NCI-H226 (cell line): ENCODE results near the gene PCDHGB5.
"Not testable (repeated sequence)": the region's sequence is repeated elsewhere in the genome, so short reads cannot be mapped to it uniquely, and the experiment has no call there.

Experiments
- DNase-seq: peaks from one replicate; pipeline ENCODE4 v3.0.0-alpha.2; 2015

PCDHGB5 gene

GRCh38 chr5:141382469-141383294 is 15.1 kb upstream of the PCDHGB5 start, which contains the start of gene PCDHGA7:
PCDHGA7 (plus strand) TSS chr5:141382742; CDS start chr5:141382900, 158 bp downstream.
- DNase-seq = no peak

- DNase-seq = no peak
These were observed 14.4 kb upstream of the PCDHGB5 start for GRCh38 chr5:141383345-141383744.

GRCh38 chr5:141384471-141385267 is 13.1 kb upstream of the PCDHGB5 start:
- no peak for DNase-seq

GRCh38 chr5:141387557-141388311 is 10.0 kb upstream of the PCDHGB5 start, which contains the start of gene PCDHGB4:
PCDHGB4 (plus strand) TSS chr5:141387698; CDS start chr5:141387885, 187 bp downstream.
- DNase-seq = not testable (repeated sequence)

DNA sequence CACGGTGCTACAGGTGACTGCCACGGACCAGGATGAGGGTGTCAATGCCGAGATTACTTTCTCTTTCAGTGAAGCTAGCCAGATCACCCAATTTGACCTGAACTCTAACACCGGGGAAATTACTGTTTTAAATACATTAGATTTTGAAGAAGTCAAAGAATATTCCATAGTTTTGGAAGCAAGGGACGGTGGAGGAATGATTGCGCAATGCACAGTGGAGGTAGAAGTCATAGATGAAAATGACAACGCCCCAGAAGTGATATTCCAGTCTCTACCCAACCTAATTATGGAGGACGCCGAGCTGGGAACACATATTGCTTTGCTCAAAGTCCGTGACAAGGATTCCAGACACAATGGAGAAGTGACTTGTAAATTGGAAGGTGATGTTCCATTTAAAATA is 9.1 kb upstream of the PCDHGB5 start:
- no peak for DNase-seq

DNA sequence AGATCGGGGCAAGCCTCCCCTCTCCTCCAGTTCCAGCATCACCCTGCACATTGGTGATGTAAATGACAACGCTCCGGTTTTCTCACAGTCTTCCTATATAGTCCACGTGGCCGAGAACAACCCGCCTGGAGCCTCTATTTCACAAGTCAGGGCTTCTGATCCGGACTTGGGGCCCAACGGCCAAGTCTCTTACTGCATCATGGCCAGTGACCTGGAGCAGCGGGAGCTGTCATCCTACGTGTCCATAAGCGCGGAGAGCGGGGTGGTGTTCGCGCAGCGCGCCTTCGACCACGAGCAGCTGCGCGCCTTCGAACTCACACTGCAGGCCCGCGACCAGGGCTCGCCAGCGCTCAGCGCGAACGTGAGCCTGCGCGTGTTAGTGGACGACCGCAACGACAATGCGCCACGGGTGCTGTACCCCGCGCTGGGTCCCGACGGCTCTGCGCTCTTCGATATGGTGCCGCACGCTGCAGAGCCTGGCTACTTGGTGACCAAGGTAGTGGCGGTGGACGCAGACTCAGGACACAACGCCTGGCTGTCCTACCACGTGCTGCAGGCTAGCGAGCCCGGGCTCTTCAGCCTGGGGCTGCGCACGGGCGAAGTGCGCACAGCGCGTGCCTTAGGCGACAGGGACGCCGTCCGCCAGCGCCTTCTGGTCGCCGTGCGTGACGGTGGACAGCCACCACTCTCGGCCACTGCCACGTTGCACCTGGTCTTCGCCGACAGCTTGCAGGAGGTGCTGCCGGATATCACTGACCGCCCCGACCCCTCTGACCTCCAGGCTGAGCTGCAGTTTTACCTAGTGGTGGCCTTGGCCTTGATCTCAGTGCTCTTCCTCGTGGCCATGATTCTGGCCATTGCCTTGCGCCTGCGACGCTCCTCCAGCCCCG is 8.3 kb upstream of the PCDHGB5 start:
- no peak for DNase-seq

GRCh38 chr5:141392429-141393198 is 5.1 kb upstream of the PCDHGB5 start, which contains the start of gene PCDHGA8:
PCDHGA8 (plus strand) TSS chr5:141392633; CDS start chr5:141392814, 181 bp downstream.
- DNase-seq = no peak

DNA sequence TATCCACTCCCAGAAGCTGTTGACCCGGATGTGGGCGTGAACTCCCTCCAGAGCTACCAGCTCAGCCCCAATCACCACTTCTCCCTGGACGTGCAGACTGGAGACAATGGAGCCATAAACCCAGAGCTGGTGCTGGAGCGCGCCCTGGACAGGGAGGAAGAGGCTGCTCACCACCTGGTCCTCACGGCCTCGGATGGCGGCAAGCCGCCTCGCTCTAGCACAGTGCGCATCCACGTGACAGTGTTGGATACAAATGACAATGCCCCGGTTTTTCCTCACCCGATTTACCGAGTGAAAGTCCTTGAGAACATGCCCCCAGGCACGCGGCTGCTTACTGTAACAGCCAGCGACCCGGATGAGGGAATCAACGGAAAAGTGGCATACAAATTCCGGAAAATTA is 4.5 kb upstream of the PCDHGB5 start:
- DNase-seq = no peak

GRCh38 chr5:141394401-141395187 is 3.2 kb upstream of the PCDHGB5 start:
- not testable (repeated sequence) for DNase-seq

DNA sequence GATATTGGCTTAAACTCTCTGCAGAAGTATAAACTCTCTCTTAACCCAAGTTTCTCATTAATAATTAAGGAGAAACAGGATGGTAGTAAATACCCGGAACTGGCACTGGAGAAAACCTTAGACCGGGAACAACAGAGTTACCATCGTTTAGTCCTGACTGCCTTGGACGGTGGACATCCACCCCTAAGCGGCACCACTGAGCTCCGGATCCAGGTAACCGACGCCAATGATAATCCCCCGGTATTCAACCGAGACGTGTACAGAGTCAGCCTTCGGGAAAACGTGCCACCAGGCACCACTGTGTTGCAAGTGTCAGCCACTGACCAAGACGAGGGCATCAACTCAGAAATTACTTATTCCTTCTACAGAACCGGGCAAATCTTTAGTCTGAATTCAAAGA is 861 bp downstream of the PCDHGB5 start:
- DNase-seq = no peak

GRCh38 chr5:141399555-141400258 is 2.0 kb downstream of the PCDHGB5 start:
- no peak for DNase-seq

DNA sequence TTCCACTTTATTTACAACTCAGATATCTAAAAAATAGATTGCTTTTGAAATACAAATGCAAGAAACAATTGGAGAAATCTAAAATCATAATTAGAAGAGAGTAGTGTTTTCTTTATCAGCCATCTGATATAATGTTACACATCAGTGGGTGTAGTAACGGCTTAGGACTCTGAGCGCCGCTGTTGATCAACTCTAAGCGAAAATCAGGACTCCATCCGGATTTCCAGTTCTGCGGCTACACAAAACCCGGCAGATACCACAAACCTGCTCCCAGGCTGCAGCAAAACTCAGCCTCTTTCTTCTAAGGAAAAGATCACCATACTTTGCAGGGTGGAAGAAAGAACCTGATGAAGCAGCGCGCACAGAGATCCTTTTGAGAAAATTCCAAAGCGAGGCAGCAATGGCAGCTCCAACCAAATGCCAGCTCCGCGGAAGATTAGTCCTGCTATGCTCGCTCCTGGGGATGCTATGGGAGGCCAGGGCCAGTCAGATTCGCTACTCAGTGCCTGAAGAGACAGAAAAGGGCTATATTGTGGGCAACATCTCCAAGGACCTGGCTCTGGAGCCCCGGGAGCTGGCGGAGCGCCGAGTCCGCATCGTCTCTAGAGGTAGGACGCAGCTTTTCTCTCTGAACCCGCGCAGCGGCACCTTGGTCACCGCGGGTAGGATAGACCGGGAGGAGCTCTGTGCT is 5.0 kb downstream of the PCDHGB5 start, which contains the start of gene PCDHGA9:
Gene PCDHGA9, plus strand, starts transcription at position 226 of the 691 bp plus-strand sequence. Its CDS starts 175 bp downstream, at position 401.
- DNase-seq = no peak

DNA sequence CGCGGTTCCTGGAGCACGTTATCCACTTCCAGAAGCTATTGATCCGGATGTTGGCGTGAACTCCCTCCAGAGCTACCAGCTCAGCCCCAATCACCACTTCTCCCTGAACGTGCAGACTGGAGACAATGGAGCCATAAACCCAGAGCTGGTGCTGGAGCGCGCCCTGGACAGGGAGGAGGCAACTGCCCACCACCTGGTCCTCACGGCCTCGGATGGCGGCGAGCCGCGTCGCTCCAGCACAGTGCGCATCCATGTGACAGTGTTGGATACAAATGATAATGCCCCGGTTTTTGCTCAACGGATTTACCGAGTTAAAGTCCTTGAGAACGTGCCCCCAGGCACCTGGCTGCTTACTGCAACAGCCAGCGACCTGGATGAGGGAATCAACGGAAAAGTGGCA is 5.6 kb downstream of the PCDHGB5 start:
- DNase-seq = no peak

GRCh38 chr5:141407790-141408505 is 10.2 kb downstream of the PCDHGB5 start, which contains the start of gene PCDHGB6:
PCDHGB6 (plus strand) TSS chr5:141408021; CDS start chr5:141408203, 182 bp downstream.
- not testable (repeated sequence) for DNase-seq

- DNase-seq = no peak
These were observed 12.0 kb downstream of the PCDHGB5 start for GRCh38 chr5:141409598-141410306.

GRCh38 chr5:141411575-141411974 is 13.8 kb downstream of the PCDHGB5 start:
- no peak for DNase-seq
